KMS-11 (cell line): Measurements from ENCODE around the gene SLCO1B1.
"Not testable (repeated sequence)": the region's sequence is repeated elsewhere in the genome, so short reads cannot be mapped to it uniquely, and the experiment has no call there.

Experiments
- H2AFZ ChIP-seq: fragments of 200-600 bp; sonication (generic); 2 replicates; pipeline ENCODE4 v1.6.1; 2016; ENCODE audit warnings: antibody characterized with exemption, mixed run types, low read depth
- H3K27ac ChIP-seq: fragments of 200-600 bp; sonication (generic); 2 replicates; pipeline ENCODE4 v1.6.1; 2016; ENCODE audit warnings: mild to moderate bottlenecking, mixed run types
- H3K27me3 ChIP-seq: fragments of 200-600 bp; sonication (generic); 2 replicates; pipeline ENCODE4 v1.6.1; 2017; ENCODE audit warnings: mild to moderate bottlenecking, low read depth, mixed run types, moderate library complexity; ENCODE audit not compliant: insufficient read depth
- H3K36me3 ChIP-seq: fragments of 200-600 bp; sonication (generic); 2 replicates; pipeline ENCODE4 v1.6.1; 2017; ENCODE audit warnings: mild to moderate bottlenecking, mixed run types; ENCODE audit not compliant: insufficient read depth
- H3K4me1 ChIP-seq: fragments of 200-600 bp; sonication (generic); 2 replicates; pipeline ENCODE4 v1.6.1; 2016; ENCODE audit warnings: mild to moderate bottlenecking, low read depth, mixed run types; ENCODE audit not compliant: poor library complexity, severe bottlenecking
- H3K4me2 ChIP-seq: fragments of 200-600 bp; sonication (generic); 2 replicates; pipeline ENCODE4 v1.7.0; 2016; ENCODE audit warnings: mild to moderate bottlenecking, mixed run types
- H3K4me3 ChIP-seq: fragments of 200-600 bp; sonication (generic); IDR thresholded peaks from 2 replicates; pipeline ENCODE4 v1.6.1; 2017; ENCODE audit warnings: low read depth, low read length, mixed read lengths; ENCODE audit not compliant: insufficient read depth
- H3K79me2 ChIP-seq: fragments of 200-600 bp; sonication (generic); 2 replicates; pipeline ENCODE4 v1.6.1; 2016; ENCODE audit warnings: low read depth, mixed run types; ENCODE audit not compliant: insufficient read depth
- H3K9ac ChIP-seq: fragments of 200-600 bp; sonication (generic); 2 replicates; pipeline ENCODE4 v1.6.1; 2016; ENCODE audit warnings: mild to moderate bottlenecking, mixed run types
- H4K20me1 ChIP-seq: fragments of 200-600 bp; sonication (generic); 2 replicates; pipeline ENCODE4 v1.6.1; 2016; ENCODE audit warnings: mild to moderate bottlenecking, mixed run types; ENCODE audit not compliant: insufficient read depth
- TF ChIP-seq, protein P1 (sequence below): fragments of 200-600 bp; sonication (generic); conservative IDR thresholded peaks from 2 replicates; pipeline ENCODE4 v1.6.1; 2017; ENCODE audit warnings: low read depth, mild to moderate bottlenecking, antibody characterized with exemption, low read length, moderate library complexity, mixed read lengths

Gene SLCO1B1, protein sequence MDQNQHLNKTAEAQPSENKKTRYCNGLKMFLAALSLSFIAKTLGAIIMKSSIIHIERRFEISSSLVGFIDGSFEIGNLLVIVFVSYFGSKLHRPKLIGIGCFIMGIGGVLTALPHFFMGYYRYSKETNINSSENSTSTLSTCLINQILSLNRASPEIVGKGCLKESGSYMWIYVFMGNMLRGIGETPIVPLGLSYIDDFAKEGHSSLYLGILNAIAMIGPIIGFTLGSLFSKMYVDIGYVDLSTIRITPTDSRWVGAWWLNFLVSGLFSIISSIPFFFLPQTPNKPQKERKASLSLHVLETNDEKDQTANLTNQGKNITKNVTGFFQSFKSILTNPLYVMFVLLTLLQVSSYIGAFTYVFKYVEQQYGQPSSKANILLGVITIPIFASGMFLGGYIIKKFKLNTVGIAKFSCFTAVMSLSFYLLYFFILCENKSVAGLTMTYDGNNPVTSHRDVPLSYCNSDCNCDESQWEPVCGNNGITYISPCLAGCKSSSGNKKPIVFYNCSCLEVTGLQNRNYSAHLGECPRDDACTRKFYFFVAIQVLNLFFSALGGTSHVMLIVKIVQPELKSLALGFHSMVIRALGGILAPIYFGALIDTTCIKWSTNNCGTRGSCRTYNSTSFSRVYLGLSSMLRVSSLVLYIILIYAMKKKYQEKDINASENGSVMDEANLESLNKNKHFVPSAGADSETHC

DNA sequence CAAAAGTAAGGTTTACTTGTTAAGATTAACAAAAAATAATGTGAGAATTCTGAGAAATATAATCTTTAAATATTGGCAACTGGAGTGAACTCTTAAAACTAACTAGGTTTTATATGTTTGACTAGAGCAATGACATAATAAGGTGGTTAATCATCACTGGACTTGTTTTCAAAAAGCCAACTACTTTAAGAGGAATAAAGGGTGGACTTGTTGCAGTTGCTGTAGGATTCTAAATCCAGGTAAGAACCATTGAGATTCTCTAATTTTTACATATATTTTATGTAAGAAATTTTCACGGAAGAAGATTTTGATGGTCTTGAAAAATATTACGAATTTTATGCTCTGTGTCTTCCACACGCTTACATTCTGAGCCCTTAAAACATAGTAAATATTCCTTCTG, at the start of gene SLCO1B1:
TSS of gene SLCO1B1 (plus strand) at position 197 of the 400 bp plus-strand sequence. CDS start 10,381 bp downstream, outside the sequence.
- Histone ChIP-seq H3K4me1 (no peaks in the 10 kb centered on the region), H3K4me3 (no peak within 1 kb of the TSS), H3K79me2 (no peaks in the 10 kb centered on the region), H3K4me2 (no peak within 1 kb of the TSS), H3K36me3 (no peaks in the 10 kb centered on the region), H3K27ac (no peak within 1 kb of the TSS), H4K20me1 (no peaks in the 10 kb centered on the region), H3K27me3 (no peaks in the 10 kb centered on the region), H3K9ac (no peak within 1 kb of the TSS), H2AFZ (no peak within 1 kb of the TSS)
- TF ChIP-seq, protein P1, sequence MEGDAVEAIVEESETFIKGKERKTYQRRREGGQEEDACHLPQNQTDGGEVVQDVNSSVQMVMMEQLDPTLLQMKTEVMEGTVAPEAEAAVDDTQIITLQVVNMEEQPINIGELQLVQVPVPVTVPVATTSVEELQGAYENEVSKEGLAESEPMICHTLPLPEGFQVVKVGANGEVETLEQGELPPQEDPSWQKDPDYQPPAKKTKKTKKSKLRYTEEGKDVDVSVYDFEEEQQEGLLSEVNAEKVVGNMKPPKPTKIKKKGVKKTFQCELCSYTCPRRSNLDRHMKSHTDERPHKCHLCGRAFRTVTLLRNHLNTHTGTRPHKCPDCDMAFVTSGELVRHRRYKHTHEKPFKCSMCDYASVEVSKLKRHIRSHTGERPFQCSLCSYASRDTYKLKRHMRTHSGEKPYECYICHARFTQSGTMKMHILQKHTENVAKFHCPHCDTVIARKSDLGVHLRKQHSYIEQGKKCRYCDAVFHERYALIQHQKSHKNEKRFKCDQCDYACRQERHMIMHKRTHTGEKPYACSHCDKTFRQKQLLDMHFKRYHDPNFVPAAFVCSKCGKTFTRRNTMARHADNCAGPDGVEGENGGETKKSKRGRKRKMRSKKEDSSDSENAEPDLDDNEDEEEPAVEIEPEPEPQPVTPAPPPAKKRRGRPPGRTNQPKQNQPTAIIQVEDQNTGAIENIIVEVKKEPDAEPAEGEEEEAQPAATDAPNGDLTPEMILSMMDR = no peak

DNA sequence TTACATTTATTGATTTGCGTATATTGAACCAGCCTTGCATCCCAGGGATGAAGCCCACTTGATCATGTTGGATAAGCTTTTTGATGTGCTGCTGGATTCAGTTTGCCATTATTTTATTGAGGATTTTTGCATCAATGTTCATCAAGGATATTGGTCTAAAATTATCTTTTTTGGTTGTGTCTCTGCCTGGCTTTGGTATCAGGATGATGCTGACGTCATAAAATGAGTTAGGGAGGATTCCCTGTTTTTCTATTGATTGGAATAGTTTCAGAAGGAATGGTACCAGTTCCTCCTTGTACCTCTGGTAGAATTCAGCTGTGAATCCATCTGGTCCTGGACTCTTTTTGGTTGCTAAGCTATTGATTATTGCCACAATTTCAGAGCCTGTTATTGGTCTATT, 46.2 kb upstream of the SLCO1B1 start:
- H4K20me1 ChIP-seq, H3K79me2 ChIP-seq: not testable (repeated sequence)

DNA sequence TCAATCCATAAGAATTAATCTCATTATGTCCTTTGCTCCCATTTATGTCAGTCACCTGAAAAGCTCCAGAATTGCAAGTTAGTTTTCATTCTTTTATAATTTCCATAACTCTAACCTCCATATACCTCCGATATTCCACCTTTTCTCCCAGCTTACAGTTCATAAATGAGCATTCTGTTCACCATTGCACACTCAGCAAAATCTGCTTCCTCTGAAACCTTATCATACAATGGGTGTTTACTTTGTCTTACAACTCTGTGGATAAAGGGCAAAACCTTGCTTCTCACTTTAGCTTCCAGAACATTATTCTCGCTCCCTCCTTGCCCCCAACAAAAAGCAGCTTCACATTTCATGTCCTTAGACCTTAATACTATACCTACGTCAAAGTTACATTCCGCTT, 19.3 kb upstream of the SLCO1B1 start:
- Histone ChIP-seq H3K27me3 (no peaks in the 10 kb centered on the region), H3K9ac (no peak overlapping the region), H2AFZ (no peak overlapping the region), H3K36me3 (no peaks in the 10 kb centered on the region), H3K4me3 (no peak overlapping the region), H3K4me2 (no peak overlapping the region), H3K27ac (no peak overlapping the region), H3K79me2 (no peaks in the 10 kb centered on the region), H4K20me1 (no peaks in the 10 kb centered on the region), H3K4me1 (no peaks in the 10 kb centered on the region)
- TF ChIP-seq, protein P1 = no peak

More for the DNA sequence above, 46.2 kb upstream of the SLCO1B1 start:
- H3K4me3 ChIP-seq, H3K36me3 ChIP-seq, H3K27ac ChIP-seq, H2AFZ ChIP-seq, H3K9ac ChIP-seq, H3K4me1 ChIP-seq, H3K4me2 ChIP-seq, H3K27me3 ChIP-seq: not testable (repeated sequence)

DNA sequence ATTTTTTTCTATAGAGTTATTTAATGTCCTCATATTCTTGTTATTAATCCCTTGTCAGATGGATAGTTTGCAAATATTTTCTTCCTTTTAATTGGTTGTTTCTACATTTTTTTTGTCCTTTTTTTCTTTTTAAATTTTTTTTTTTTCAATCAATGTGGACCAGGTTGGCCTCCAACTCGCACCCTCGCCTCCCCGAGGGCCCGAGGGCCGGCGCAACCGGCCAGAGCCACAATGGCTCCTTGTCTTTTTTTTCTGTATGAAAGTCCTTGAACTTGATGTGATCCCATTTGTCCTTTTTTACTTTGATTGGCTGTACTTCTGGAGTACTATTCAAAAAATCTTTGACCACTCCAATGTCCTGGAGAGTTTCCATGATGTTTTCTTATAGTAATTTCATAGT, 17.7 kb upstream of the SLCO1B1 start:
- Histone ChIP-seq H3K4me2 (no peak overlapping the region), H3K9ac (no peak overlapping the region), H3K79me2 (no peaks in the 10 kb centered on the region), H4K20me1 (no peaks in the 10 kb centered on the region), H3K27me3 (no peaks in the 10 kb centered on the region), H3K36me3 (no peaks in the 10 kb centered on the region), H3K4me1 (no peaks in the 10 kb centered on the region), H3K4me3 (no peak overlapping the region), H3K27ac (no peak overlapping the region), H2AFZ (no peak overlapping the region)
- TF ChIP-seq, protein P1 = no peak

DNA sequence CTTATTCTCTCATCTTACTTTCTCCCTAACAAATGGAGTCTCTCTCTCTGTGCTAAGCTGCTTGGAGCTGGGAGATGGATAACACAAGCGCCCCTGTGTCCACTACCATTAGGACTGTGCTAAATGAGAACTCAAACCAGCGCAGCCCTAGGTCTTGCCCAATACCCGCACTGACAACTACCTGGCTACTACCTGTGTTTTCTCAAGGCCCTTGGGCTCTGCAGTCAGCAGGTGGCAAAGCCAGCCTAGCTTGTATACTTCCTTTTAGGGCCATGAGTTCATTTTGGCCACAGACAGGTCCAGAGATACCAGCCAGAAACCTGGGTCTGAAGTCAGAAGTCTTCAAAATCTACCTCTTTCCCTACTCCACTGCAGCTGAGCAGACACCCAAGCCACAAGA, 13.0 kb upstream of the SLCO1B1 start:
- no peak overlapping the region for H2AFZ ChIP-seq
- H3K27ac ChIP-seq = no peak overlapping the region
- no peaks in the 10 kb centered on the region for H4K20me1 ChIP-seq
- no peaks in the 10 kb centered on the region for H3K36me3 ChIP-seq
- no peak overlapping the region for H3K9ac ChIP-seq
- no peak overlapping the region for H3K4me3 ChIP-seq
- H3K79me2 ChIP-seq = no peaks in the 10 kb centered on the region
- TF ChIP-seq, protein P1 = no peak
- H3K27me3 ChIP-seq = no peaks in the 10 kb centered on the region
- no peak overlapping the region for H3K4me2 ChIP-seq
- H3K4me1 ChIP-seq = no peaks in the 10 kb centered on the region
